SW 1271 (cell line): ENCODE measurements around the gene VGF.

ENCODE experiments used
- DNase-seq, 2 experiments: peaks; one replicate each; lab custom pipeline; 2025; lab: John Stamatoyannopoulos, UW

VGF gene

GRCh38 chr7:101185258-101185839 lies 20.0 kb upstream of the VGF start:
- DNase-seq: peak in 1 of 2 experiments; percentile 50

- no peak for DNase-seq
Measured at GRCh38 chr7:101180130-101180755, 14.9 kb upstream of the VGF start, which contains the start of gene NAT16. TSS of gene NAT16 (minus strand) at chr7:101180293. CDS start at chr7:101174807, 5,486 bp downstream.

DNA sequence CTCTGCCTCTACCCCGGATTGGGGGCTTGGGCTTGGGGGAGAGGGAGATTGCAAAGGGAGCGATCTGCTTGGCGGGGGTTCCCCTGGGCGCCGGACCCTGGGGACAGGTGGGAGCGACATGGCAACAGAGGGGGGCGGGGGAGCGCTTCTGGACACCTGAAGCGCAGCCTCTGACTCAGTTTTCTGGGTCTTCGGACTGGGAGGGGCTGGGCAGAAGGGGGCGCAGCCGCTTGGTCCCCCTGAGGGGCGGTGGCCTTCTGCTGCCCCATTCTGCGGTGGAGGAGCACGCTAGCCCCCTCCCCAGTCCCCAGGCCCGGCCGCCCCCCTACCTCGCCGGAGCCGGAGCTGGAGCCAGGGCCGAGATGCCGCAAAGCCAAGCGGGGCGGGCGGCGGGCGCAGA lies 14.3 kb upstream of the VGF start:
- DNase-seq: no peak

GRCh38 chr7:101179117-101179516 lies 13.7 kb upstream of the VGF start:
- no peak for DNase-seq

DNA sequence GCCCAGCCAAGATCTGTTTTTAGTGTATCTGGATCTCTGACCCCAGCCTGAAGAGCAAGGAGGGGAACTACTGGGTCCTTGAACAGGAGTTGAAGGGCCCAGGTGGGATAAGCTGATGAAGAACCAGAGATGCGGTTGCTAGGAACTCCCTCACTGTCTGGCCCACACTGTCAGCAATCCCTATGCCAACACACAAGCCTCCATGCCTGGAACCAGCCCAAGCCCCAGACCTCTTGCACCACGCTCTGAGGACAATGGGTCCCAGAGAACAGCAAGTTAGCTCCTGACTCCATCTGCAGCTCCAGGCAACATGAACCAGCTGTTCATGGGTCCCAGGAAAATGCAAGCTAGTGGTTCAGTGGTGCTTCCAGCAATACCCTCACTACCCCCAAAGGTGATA lies 12.3 kb upstream of the VGF start:
- no peak for DNase-seq

- DNase-seq: no peak
Measured at GRCh38 chr7:101175664-101176063, 10.3 kb upstream of the VGF start.

- DNase-seq: no peak
Measured at GRCh38 chr7:101174322-101174854, 9.0 kb upstream of the VGF start.

- DNase-seq: no peak
Measured at GRCh38 chr7:101173752-101174244, 8.4 kb upstream of the VGF start.

- no peak for DNase-seq
Measured at GRCh38 chr7:101172854-101173751, 7.7 kb upstream of the VGF start.

- DNase-seq: no peak
Measured at GRCh38 chr7:101172005-101172853, 6.9 kb upstream of the VGF start.

GRCh38 chr7:101171442-101171837 lies 6.1 kb upstream of the VGF start:
- DNase-seq: no peak

DNA sequence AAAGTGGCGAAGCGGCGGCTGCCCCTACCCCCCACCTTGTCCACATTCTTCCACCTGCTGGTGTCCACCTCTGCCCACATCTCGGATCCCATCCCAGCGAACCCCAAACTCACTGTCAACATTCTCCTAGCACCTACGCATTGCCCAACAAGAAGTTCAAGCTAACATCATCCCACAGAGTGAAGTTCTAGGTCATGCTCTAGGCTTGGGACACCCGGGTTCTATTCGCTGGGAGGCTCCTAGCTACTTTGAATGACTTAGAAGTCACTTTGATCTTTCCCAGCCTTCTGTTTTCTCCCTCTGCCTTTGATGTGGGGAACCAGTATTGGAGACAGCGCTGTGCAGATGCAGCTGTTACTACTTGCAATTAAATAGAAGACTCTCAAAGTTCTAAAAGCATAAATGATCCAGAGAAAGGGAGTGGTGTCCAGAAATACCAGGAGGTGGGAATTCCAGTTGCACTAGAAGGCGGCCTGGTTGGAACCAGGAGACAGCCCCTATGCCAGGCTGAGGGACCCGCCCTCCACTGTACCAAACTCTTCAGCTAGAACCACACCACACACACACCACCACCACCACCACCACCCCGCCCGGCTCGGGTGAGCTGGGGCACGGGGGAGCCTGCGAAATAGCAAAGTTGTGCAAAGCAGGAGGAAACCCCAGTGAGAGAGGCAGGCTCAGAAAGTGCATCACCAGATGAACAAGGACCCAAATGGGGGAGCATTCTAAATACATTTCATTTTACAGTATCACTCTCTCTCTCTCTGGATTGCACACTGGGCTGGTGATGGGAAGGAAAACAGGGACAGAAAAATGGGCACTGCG lies 5.5 kb upstream of the VGF start:
- no peak for DNase-seq

DNA sequence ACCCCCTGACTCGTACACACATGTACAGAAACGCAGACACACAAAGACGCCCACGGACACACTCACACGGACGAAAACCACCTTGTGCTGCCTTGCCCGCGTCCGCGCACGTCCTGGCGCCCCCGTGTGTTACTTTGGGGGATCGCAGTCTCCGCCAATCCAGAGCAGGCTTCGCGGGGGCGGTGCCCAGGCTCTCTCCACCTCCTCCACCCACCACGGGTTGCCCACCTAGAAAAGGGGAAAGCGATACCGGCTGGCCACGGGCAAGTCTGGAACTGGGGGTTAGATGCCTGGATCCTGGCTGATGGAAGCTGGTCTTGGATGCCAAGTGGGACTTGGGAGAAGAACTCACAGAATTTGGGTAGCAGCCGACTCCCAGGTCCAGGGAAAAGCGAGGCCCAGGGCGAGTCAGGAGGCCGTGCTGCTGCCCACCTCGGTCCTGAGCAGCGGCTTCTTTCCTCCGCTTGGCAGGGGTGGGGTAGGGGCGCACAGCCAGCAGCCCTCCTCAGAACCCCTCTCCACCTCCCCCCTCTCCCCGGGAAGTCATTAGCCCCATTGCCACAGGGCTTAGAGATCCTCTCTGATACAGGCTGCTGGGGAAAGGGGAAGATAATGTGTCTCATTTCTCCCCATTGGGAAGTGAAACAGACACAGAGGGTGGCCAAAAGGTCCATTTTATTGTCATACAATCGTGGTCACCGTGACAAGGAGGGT lies 4.6 kb upstream of the VGF start:
- peak in 1 of 2 experiments; percentile 51 for DNase-seq

GRCh38 chr7:101169110-101169837 lies 3.9 kb upstream of the VGF start:
- no peak for DNase-seq

- DNase-seq: no peak
Measured at GRCh38 chr7:101168412-101169049, 3.2 kb upstream of the VGF start.

DNA sequence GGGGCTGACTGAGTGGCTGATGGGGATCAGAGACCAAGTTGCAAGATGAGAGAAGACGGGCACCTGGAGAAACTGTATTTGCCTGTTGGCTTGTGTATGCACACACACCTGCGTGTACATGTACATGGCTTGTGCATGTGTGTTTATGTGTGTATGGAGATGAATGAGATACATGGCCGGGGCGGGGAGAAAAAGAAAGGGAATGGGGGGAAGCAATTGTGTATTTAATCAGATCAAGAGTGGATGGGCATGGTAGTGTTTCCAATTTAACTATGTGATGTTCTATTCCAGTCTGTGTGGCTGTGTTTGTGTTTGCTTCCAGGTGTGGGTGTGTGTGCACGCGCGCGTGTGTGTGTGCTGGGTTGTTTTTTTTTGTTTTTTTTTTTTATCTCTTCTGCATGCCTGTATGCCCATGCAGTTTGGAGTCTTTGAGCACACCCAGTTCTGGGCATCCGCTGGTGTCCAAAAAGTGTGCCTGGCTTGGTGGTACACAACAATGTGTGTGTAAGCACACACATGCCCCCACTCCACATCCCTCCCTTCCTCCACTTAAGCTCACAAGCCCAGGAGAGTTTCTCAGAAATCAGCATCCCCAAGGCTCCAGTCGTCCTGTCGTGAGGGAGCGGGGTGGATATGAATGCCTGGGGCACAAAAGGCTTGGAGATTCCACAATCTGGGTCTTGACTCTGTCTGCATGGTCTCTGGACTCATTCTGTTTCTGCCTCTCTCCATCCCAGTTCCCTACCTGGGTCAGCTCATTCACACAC lies 2.5 kb upstream of the VGF start:
- peak in 1 of 2 experiments; percentile 47 for DNase-seq

DNA sequence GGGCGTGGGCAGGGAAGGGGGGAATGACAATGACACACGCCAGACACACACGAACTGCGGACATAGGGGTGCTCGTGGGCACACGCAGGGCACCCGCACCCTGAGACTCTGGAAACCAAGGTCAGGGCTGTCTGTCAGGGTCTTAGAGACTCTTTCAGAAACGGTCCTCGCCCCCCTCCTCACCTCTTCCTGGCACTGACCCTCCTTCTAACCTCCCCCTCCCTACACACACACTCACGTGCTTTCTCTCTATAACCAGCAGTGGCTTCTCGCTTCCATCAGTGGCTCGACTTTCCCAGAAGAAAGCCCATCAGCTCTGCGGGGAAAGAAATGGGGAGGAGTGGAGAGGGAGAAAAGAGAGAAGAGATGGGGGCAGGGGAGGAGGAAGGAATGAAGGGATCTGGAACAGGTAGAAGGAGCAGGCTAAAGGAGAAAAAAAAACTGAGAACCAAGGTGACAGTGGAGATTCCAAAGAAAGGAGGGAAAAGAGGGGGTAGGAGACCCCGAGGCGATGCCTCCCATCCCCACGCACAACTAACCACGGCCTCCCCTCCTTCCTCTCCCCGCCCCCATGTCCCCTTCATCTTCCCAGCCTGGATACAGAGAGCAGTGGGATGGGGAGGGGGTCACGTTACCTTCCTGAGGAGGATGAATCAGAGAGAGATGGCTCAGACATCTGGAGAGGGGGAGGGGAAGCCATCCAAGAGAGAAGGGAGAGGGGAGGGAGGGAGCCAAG lies 1.7 kb upstream of the VGF start:
- DNase-seq: no peak

DNA sequence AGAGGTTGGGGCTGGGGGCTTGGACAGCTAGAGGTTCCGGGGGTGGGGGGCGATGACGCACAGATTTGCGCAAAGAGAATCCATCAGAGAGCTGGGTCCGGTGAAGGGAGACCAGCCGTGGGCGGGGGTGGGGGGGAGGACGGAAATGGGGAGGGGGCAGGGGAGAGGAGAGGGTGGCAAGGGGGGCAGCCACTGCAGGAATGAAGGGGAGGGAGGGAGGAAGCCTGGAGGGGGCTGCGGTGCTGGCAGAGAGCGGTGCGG lies 1.2 kb upstream of the VGF start:
- DNase-seq: no peak
